ENCODE results near the gene SLCO2A1.

The SLCO2A1 gene

DNA sequence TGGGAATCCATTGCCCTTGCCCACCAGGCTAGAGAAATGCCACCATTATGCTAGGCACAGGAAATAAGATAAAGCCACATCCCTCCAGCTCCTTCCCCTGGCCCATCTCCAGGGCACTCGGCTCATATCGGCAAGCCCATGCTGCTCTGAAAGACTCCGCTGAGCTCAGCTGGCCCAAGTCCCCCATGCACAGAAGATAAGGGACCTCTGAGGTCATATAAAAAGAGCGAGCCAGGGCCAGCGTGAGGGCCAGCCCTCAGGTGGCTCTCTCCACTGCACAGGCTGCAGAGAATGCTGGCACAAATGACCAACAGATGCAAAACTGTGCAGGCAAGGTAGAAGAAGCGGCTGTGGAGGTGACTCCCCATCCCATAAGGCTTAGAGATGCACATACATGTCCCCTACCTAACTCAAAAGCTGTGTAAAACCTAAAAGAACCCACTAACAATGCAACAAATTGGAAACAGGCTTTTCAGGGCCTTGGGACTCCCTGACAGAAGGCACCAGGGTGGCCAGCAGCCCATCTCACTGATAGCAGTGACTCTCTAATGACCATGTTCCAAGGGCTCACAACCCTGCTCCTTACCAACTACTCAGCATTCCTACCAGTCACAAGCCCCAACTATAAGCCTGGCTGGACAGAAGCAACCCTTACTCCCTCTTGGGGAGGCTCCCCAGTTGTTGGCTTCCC is 137.0 kb downstream of the SLCO2A1 start:
- intact Hi-C loops (cut with micrococcal nuclease): no loop called here
- Mint-ChIP-seq H3K9me3 (no peaks in the 10 kb centered on the region), H3K27me3 (peaks cover 54% of the 10 kb centered on the region), H3K4me1 (ENCODE audit: low read depth) (peaks cover 10% of the 10 kb centered on the region), H3K27ac (no peak overlapping the region), H3K4me3 (no peak overlapping the region), H3K36me3 (ENCODE audit: low read depth) (no peaks in the 10 kb centered on the region)

DNA sequence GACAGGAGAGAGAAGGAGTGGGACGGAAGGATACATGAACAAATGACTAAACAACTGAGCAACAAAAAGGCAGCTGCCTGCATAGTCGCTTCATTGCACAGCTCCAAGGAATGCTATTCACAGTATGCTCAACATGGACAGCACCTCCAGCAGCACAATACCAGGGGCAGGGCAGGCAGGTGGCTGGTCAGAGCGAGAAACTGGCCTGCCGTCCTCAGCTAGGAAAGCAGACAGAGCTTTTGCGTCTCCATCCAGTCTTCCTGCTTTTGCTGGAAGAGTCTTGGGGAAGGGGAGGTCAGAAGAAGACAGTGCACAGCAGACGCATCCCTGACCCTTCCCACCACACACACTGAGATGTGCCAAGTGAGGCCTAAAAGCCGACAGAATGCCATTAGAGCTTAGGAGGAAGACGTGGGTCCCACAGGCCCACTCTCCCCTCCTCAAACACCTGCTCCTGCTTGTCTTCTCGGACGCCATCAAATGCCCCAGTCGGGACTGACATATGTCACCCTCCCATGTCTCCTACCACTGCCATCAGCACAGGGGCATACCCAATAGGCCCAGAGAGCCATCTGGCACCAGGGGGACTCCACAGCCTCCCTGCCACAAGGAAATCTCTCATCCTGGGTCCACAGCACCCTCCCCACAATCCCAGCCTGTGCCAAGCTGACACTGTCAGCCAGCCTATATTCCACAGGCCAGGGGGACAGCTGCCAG is 137.9 kb downstream of the SLCO2A1 start:
- H3K27ac Mint-ChIP-seq: no peak overlapping the region
- H3K9me3 Mint-ChIP-seq: no peaks in the 10 kb centered on the region
- peaks cover 10% of the 10 kb centered on the region for H3K4me1 Mint-ChIP-seq (ENCODE audit: low read depth)
- H3K36me3 Mint-ChIP-seq (ENCODE audit: low read depth): no peaks in the 10 kb centered on the region
- intact Hi-C loops (cut with micrococcal nuclease): no loop called here
- H3K27me3 Mint-ChIP-seq: peaks cover 45% of the 10 kb centered on the region
- H3K4me3 Mint-ChIP-seq: no peak overlapping the region

DNA sequence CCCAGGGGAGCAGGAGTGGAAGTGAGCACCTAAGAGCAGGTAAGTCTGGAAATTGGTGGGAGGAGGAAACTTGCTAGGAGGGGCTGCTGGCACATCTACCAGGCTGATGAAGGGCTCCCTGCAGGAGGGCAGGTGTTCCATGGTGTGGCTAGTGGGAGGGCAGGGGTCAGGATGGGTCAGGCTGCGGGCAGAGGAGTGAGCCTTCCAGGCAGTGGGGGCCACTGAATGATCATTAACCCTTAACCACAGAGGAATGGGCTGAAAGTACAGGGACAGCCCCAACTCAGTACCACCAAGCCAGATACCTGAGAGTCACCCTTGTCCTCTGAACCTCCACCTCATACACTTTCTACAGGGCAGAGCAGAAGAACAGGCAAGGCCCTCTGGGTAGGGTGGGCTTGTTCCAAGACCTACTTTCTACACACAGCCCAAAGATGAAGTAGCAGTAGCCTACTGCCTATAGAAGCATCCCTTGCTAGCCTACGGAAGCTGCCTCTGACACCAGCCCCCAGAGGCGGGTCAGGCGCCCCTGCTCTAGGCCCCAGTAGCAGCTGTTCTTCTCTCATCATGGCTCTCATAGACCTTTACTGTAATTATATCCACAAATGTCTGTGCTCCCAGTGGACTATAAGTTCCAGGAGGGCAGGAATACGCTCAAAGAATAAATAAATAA is 138.6 kb downstream of the SLCO2A1 start:
- H3K27ac Mint-ChIP-seq: no peak overlapping the region
- no peaks in the 10 kb centered on the region for H3K36me3 Mint-ChIP-seq (ENCODE audit: low read depth)
- H3K27me3 Mint-ChIP-seq: peaks cover 38% of the 10 kb centered on the region
- H3K4me3 Mint-ChIP-seq: no peak overlapping the region
- no peaks in the 10 kb centered on the region for H3K9me3 Mint-ChIP-seq
- peaks cover 9% of the 10 kb centered on the region for H3K4me1 Mint-ChIP-seq (ENCODE audit: low read depth)
- intact Hi-C loops (cut with micrococcal nuclease): no loop called here

DNA sequence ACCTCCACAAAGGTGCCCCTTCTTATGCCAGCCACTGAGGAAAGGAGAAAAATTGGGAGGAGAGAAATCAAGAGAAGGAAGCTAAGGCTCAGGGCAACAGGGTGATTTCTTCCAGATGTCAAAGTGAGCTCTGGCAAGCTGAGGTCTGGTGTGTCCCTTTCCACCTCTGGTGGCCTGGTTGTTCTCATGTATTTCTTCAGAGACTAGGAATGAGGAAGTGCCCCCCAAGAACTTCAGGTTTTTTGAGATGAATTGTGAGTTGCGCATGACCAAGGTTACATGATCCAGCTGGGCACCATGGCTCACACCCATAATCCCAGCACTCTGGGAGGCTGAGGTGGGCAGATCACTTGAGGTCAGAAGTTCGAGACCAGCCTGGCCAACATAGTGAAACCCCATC is 139.7 kb downstream of the SLCO2A1 start:
- intact Hi-C loops (cut with micrococcal nuclease): no loop called here
- Mint-ChIP-seq H3K27ac (no peak overlapping the region), H3K4me3 (no peak overlapping the region), H3K27me3 (peaks cover 29% of the 10 kb centered on the region), H3K4me1 (ENCODE audit: low read depth) (peaks cover 1% of the 10 kb centered on the region), H3K9me3 (no peaks in the 10 kb centered on the region), H3K36me3 (ENCODE audit: low read depth) (no peaks in the 10 kb centered on the region)

DNA sequence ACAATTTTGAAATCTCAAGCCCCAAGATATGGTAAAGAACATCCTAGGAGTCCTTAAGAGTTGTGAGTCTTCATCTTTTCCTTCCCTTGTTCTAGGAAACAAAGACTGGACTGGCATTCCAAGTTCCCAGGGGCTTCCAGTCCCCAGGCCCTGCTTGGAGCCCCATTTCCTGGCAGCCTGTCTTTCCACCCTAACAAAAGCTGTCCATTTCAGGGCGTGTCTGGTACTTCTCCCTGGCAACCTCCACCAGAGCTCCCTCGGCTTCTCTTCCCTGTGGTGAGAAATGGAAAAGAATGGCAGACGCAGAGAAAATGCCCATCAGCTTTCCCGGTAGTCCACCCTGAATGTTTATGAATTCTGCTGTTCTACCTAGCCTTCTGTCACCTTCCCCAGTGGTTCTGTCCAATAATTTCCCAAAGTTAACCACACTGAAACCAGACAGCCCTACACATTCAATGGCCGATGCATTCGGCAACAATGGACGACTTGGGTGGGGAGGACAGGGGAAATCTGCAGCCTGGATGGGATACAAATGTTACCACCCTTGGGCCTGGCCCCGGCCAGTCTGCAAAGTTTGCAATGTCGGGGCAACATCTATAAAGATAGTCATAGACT is 140.9 kb downstream of the SLCO2A1 start:
- no peaks in the 10 kb centered on the region for H3K4me1 Mint-ChIP-seq (ENCODE audit: low read depth)
- H3K27ac Mint-ChIP-seq: no peak overlapping the region
- no peaks in the 10 kb centered on the region for H3K9me3 Mint-ChIP-seq
- intact Hi-C loops (cut with micrococcal nuclease): no loop called here
- H3K4me3 Mint-ChIP-seq: no peak overlapping the region
- no peaks in the 10 kb centered on the region for H3K36me3 Mint-ChIP-seq (ENCODE audit: low read depth)
- peaks cover 19% of the 10 kb centered on the region for H3K27me3 Mint-ChIP-seq

DNA sequence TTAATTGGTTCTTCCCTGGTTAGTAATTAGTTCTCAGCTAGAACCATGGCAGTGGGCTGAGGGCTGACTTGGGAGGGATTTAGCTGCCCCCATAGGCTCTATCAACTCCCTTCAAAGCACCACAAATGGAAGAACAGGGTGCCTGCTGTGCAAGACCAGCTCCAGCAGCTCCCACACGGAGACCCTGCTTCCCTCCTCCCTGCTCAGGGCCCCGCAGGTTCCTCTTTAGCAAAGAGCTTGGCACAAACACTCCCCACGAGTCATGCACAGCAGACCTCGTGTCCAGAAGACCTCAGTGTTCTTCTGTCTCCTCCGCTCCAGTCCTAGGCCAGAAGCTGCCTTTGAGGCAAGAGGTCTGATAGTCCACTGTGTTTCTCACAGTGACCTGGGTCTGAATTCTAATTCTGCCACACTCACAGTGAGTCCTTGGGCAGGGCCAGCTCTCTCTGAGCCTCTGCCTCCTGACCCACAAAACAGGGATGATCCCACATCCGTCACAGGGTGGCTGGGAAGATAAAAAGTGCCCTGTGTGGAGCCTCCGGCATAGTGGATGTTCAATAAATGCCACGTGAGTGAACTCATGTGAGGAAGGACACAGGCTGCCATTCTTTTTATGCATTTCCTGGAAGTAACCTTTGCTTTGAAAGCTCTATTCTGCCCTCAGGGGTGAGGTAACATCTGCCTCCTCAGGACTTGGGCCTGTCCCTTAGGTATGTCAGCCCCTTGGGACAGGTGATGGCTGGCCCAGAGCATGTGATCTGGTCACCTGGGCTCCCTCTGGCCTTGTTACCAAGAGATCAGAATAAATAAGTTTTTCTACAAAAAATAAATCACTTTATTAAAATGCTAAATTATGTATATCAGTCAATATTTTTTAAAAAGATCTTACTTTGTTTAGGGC is 141.7 kb downstream of the SLCO2A1 start:
- Mint-ChIP-seq H3K27me3 (peaks cover 11% of the 10 kb centered on the region), H3K9me3 (no peaks in the 10 kb centered on the region), H3K27ac (no peak overlapping the region), H3K4me3 (no peak overlapping the region), H3K36me3 (ENCODE audit: low read depth) (no peaks in the 10 kb centered on the region), H3K4me1 (ENCODE audit: low read depth) (no peaks in the 10 kb centered on the region)
- intact Hi-C loops (cut with micrococcal nuclease): no loop called here

DNA sequence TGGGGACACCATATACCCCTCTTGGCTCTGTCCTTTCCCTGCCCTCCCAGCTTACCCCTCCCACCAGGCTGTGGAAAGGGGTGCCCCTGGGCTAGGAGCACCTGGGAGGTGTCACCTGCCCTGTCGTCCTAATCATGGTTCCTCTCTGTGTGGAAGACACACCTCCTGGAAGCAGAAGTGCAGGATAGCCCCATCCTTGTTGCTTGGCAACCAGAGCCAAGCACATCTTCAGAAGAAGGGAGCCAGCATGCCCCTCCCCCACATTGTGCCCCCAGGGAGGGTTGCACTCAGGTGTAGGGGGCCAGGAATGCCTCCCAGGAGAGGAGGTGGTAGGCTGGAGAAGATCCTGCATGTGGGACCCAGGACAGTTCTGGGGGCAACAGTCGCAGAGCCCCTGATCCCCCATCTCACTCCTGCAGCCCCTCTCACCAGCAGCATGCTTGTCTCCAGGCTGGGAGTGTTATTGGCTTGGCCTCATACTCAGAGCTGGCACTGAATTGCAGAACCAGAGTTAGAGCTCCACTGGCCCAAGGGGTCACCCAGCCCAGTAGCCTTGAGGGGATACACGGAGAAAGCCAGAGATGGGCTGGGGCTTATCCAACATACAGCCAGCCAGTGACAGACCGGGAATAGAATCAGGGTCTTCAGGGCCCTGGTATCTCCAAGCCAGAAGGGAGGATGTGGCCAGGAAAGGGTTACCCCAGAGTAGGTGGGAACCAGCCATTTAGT is 142.5 kb downstream of the SLCO2A1 start:
- H3K27ac Mint-ChIP-seq: no peak overlapping the region
- H3K27me3 Mint-ChIP-seq: peaks cover 4% of the 10 kb centered on the region
- no peak overlapping the region for H3K4me3 Mint-ChIP-seq
- intact Hi-C loops (cut with micrococcal nuclease): no loop called here
- no peaks in the 10 kb centered on the region for H3K36me3 Mint-ChIP-seq (ENCODE audit: low read depth)
- H3K4me1 Mint-ChIP-seq (ENCODE audit: low read depth): no peaks in the 10 kb centered on the region
- H3K9me3 Mint-ChIP-seq: no peaks in the 10 kb centered on the region

DNA sequence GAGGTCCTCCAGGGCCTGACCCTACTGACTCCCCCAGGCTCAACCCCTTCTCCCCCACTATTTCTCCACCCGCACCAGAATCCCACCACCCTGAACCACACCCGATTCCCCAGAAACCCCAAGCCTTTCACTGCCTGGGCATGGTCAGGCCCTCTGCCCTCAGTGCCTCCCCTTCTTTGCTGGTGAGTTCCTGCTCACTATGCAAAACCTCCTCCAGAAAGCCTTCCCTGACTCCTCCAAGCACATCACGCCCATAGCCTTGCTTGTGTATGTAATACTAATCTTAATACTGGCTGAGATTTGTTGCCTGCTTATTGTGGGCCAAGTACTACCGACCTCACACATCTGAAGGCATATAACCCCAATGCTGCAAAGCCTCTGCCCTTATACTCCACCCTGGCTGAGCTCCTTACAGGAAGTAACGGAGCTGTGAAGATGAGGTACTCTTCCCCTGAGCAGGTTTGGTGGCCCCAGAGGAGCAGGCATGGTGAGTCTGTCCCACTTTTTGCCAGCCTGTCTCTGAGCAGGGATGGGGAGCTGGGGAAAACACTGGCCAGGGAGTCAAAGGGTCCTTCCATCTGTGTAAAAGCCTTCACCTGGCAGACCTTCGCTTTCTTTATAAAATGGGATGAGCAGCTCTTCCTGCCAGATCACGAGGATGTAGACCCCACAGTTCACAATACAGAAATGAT is 143.5 kb downstream of the SLCO2A1 start:
- no peaks in the 10 kb centered on the region for H3K36me3 Mint-ChIP-seq (ENCODE audit: low read depth)
- no peak overlapping the region for H3K27ac Mint-ChIP-seq
- no peak overlapping the region for H3K4me3 Mint-ChIP-seq
- no peaks in the 10 kb centered on the region for H3K4me1 Mint-ChIP-seq (ENCODE audit: low read depth)
- intact Hi-C loops (cut with micrococcal nuclease): no loop called here
- peaks cover 2% of the 10 kb centered on the region for H3K27me3 Mint-ChIP-seq
- H3K9me3 Mint-ChIP-seq: peaks cover 7% of the 10 kb centered on the region

DNA sequence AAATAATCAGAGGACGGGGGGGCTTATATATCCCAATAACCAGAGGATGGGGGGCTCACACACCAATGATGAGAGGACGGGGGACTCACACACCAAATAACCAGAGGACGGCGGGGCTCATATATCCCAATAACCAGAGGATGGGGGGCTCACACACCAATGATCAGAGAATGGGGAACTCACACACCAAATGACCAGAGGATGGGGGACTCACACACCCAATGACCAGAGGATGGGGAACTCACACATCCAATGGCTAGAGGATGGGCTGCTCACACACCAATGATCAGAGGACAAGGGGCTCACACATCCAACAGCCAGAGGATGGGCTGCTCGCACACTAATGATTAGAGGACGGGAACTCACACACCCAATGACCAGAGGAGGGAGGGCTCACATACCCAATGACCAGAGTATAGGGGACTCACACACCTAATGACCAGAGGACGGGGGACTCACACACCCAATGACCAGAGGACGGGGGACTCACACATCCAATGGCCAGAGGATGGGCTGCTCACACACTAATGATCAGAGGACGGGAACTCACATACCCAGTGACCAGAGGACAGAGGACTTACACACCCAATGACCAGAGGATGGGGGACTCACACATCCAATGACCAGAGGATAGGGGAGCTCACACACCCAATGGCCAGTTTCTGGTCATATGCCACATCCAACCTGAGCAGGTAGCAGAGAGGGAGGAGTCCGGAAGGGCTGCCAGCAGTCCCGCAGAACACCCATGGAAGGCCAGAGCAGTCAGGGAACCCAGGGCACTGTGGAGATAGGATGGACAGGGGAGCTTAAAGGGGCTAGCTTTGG is 144.6 kb downstream of the SLCO2A1 start:
- no peak overlapping the region for H3K4me3 Mint-ChIP-seq
- no peaks in the 10 kb centered on the region for H3K36me3 Mint-ChIP-seq (ENCODE audit: low read depth)
- H3K9me3 Mint-ChIP-seq: peaks cover 8% of the 10 kb centered on the region
- H3K4me1 Mint-ChIP-seq (ENCODE audit: low read depth): no peaks in the 10 kb centered on the region
- no peak overlapping the region for H3K27ac Mint-ChIP-seq
- intact Hi-C loops (cut with micrococcal nuclease): no loop called here
- H3K27me3 Mint-ChIP-seq: no peaks in the 10 kb centered on the region

DNA sequence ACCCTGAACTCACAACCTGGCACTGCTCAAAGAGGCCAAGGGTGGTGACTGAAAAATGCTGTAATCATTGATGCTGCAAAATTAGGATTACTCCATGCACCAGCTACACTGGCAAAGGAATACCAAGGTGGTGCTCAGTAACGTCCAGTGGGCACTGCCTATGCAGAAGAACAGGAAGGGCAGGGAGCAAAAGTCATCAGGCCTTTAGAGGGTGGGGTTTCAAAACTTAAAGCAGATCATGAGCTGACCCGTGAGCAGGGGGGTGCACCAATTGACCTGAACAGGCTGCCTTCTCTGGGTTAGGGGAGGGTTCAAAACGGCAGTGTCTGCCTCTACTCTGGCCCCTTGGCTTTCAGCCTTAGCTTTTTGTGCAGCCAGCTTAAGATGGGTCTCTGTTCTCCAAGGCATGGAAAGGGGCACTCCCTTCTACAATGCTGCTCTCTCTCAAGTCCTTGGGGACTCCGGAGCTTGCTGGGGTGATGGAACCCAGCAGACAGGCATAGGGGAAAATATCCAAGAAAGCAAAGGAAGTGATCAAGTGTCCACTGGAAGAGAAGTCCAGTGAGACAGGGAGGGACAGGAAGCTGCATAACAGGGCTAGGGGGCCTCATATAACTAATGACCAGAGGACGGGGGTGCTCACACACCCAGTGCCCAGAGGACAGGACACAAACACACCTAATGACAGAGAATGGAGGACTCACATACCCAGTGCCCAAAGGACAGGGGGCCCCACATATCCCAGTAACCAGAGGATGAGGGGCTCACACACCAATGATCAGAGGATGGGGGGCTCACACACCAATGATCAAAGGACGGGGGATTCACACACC is 145.5 kb downstream of the SLCO2A1 start:
- H3K36me3 Mint-ChIP-seq (ENCODE audit: low read depth): no peaks in the 10 kb centered on the region
- intact Hi-C loops (cut with micrococcal nuclease): no loop called here
- H3K4me1 Mint-ChIP-seq (ENCODE audit: low read depth): no peaks in the 10 kb centered on the region
- no peak overlapping the region for H3K4me3 Mint-ChIP-seq
- no peaks in the 10 kb centered on the region for H3K27me3 Mint-ChIP-seq
- H3K9me3 Mint-ChIP-seq: peaks cover 8% of the 10 kb centered on the region
- H3K27ac Mint-ChIP-seq: no peak overlapping the region

DNA sequence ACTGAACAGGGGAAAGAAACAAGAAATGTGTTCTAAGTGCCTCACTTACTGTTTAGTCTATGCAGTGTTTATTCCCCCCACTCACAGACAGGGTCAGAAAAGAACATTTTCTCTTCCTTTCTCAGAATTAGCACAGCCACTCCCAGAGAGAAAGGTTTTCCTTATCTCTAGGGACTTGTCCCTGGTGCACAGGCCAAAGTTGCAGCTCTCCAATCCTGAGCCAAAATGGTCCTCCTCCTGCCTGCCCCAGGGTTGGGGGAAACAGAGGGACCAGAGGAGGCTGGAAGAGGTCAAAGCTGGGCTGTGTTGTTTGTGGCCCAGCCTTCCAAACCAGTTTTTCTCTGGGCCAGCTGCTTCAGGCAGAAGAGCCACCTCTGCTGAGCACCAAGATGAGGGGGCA is 146.1 kb downstream of the SLCO2A1 start:
- H3K9me3 Mint-ChIP-seq: peaks cover 9% of the 10 kb centered on the region
- no peaks in the 10 kb centered on the region for H3K4me1 Mint-ChIP-seq (ENCODE audit: low read depth)
- H3K4me3 Mint-ChIP-seq: no peak overlapping the region
- no peaks in the 10 kb centered on the region for H3K27me3 Mint-ChIP-seq
- H3K27ac Mint-ChIP-seq: no peak overlapping the region
- intact Hi-C loops (cut with micrococcal nuclease): no loop called here
- H3K36me3 Mint-ChIP-seq (ENCODE audit: low read depth): no peaks in the 10 kb centered on the region
